ENCODE results near the gene SLC25A26. TPM values are rescaled to one million over a fixed set of nuclear protein-coding genes. Genes with fewer than 3 reads are reported as not detected.
A peak's percentile ranks its signal among the peaks of the same experiment; 100 is the strongest.

The SLC25A26 gene
- total RNA-seq, 2 donors from 2014 or later, result 17.1 to 17.8 TPM

DNA sequence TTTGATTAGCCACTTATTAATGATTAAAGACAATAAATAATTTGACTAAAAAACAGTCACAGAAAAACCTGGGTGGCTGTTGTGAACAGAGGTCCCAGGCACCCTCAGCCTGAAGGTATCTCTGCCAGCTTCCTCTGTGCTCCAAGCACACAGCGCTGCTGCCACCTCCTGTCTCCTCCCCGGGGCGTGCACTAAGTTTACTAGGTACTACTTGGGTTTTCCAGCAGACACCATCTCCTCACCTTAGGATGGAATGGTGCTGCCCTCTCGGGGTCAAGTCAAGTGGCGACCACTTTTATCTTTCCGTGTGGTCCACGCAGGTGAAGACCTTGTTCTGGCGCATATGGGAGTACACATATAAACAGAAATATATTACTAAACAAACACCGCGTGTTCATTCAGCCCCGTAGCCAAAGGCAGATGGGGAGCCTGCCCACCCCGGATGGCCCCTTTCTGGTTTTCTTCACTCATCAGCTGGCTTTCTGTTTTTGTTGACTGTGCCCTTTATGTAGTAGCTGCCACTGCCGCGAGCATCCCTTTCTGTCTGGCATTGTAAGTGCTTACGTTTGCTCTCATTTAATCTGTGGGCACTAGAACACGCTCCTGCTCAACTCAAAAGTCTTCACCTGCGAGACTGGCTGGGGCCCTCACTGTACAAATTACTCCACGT, 152.0 kb downstream of the SLC25A26 start:
- DNase-seq, result peak; percentile 63
- H3K36me3 ChIP-seq, result no peaks in the 10 kb centered on the region
- no peaks in the 10 kb centered on the region for H3K27me3 ChIP-seq
- no peak overlapping the region for H3K27ac ChIP-seq
- no peaks in the 10 kb centered on the region for H3K9me3 ChIP-seq
- H3K9ac ChIP-seq (ENCODE audit: low read depth in 2 of 2, low read length in 2 of 2), result no peak overlapping the region
- H3K4me3 ChIP-seq, result no peak overlapping the region
- intact Hi-C loops (cut with DNase I), result loop anchor here (5.0 kb wide), 1 partner anchor 96 kb away; no protein-coding TSS in a partner anchor
- H3K4me1 ChIP-seq, result peaks cover 2% of the 10 kb centered on the region
- TF ChIP-seq, protein P1, sequence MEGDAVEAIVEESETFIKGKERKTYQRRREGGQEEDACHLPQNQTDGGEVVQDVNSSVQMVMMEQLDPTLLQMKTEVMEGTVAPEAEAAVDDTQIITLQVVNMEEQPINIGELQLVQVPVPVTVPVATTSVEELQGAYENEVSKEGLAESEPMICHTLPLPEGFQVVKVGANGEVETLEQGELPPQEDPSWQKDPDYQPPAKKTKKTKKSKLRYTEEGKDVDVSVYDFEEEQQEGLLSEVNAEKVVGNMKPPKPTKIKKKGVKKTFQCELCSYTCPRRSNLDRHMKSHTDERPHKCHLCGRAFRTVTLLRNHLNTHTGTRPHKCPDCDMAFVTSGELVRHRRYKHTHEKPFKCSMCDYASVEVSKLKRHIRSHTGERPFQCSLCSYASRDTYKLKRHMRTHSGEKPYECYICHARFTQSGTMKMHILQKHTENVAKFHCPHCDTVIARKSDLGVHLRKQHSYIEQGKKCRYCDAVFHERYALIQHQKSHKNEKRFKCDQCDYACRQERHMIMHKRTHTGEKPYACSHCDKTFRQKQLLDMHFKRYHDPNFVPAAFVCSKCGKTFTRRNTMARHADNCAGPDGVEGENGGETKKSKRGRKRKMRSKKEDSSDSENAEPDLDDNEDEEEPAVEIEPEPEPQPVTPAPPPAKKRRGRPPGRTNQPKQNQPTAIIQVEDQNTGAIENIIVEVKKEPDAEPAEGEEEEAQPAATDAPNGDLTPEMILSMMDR (IDR thresholded peaks at IDR 0.05), result peak; percentile 21

DNA sequence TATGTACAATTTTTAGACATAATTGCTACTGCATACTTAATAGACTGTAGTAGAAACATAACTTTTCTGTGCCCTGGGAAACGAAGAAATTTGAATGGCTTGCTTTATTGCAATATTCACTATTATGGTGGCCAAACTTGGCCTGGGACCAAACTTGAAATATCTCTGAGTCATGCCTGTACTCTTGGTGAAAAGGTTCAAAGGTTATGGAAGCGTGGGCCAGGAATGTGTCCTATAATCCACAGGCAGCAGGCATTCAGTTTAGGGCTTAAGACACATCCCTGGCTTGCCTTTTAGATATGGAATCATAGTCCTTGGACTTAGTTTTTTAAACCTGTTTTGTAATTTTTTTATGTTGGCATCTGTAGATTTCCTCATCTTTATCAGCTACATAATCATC, 155.8 kb downstream of the SLC25A26 start:
- peak; percentile 86 for DNase-seq
- no peaks in the 10 kb centered on the region for H3K27me3 ChIP-seq
- H3K9ac ChIP-seq (ENCODE audit: low read depth in 2 of 2, low read length in 2 of 2), result no peak overlapping the region
- H3K36me3 ChIP-seq, result peaks cover 12% of the 10 kb centered on the region
- H3K9me3 ChIP-seq, result no peaks in the 10 kb centered on the region
- TF ChIP-seq, protein P1 (IDR thresholded peaks at IDR 0.05), result no peak
- no peak overlapping the region for H3K27ac ChIP-seq
- H3K4me1 ChIP-seq, result peaks cover 4% of the 10 kb centered on the region
- H3K4me3 ChIP-seq, result no peak overlapping the region
- intact Hi-C loops (cut with DNase I), result no loop called here

DNA sequence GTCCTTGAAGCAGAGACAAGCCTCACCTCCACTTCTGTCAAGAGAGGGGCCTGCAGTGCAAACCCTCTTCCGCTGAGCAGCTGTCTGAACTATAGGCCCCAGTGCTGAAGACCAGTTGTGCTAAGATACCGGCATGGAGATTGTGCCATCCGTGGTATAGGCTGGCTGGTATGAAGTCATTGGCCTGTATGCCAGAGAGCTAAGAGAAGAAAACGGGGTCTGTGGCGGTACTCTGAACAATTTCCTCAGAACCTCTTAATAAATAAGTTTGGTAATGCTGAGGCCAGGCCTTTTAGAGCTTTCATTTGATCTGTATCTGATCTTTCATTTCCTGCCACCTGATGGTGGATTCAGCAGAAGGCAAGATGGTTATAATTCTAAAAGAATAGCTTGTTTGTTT, 157.0 kb downstream of the SLC25A26 start:
- Histone ChIP-seq H3K36me3 (peaks cover 21% of the 10 kb centered on the region), H3K27ac (no peak overlapping the region)

DNA sequence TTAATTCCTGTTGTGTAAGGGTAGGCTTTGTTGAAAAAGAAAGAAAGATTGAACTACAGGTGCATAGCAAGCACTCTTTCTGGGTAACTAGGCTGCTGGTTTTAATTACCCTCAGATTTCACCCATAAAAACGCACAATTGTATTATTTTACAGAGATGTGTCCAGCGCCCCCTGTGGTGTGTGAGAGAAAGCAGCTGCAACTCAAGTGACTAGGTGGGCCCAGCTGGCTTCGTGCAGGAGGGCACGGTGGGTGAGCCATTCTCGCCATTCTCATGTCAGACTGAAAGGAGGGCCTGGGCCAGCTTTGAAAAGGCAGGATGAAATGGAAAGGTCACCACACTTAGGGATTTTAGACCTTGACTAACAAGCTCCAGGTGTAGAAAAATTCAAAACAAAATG, 157.5 kb downstream of the SLC25A26 start:
- Histone ChIP-seq H3K9me3 (no peaks in the 10 kb centered on the region), H3K27me3 (no peaks in the 10 kb centered on the region), H3K27ac (no peak overlapping the region), H3K4me1 (peaks cover 4% of the 10 kb centered on the region), H3K9ac (ENCODE audit: low read depth in 2 of 2, low read length in 2 of 2) (no peak overlapping the region), H3K36me3 (peaks cover 21% of the 10 kb centered on the region), H3K4me3 (no peak overlapping the region)
- TF ChIP-seq, protein P1 (IDR thresholded peaks at IDR 0.05), result peak; percentile 45
- intact Hi-C loops (cut with DNase I), result no loop called here
- no peak for DNase-seq

More for the DNA sequence above, 157.0 kb downstream of the SLC25A26 start:
- H3K9ac ChIP-seq (ENCODE audit: low read depth in 2 of 2, low read length in 2 of 2), result no peak overlapping the region
- H3K4me1 ChIP-seq, result peaks cover 4% of the 10 kb centered on the region
- no peaks in the 10 kb centered on the region for H3K27me3 ChIP-seq
- H3K4me3 ChIP-seq, result no peak overlapping the region
- H3K9me3 ChIP-seq, result no peaks in the 10 kb centered on the region
- intact Hi-C loops (cut with DNase I), result no loop called here
- no peak for DNase-seq
- TF ChIP-seq, protein P1 (IDR thresholded peaks at IDR 0.05), result no peak

DNA sequence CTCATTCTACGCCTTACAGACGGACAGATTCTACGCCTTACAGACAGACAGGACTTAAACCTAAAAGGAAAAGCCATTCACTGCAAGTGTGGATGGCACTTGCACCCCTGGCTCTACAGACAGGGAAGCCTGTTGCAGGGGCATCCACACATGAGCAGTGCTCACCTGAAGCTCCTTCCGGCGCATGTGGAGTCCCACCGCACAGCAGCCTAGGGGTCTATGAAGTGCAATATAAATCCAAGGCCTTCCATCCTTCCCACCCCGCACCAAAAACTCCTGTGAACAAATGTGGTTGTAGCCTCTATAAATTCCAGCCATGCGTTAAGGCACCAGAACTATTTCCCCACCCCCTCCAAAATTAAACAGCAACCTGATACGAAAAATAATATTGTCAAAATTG, 158.8 kb downstream of the SLC25A26 start:
- TF ChIP-seq, protein P1 (IDR thresholded peaks at IDR 0.05), result no peak
- no peak for DNase-seq
- no peak overlapping the region for H3K9ac ChIP-seq (ENCODE audit: low read depth in 2 of 2, low read length in 2 of 2)
- H3K4me3 ChIP-seq, result no peak overlapping the region
- H3K4me1 ChIP-seq, result peaks cover 4% of the 10 kb centered on the region
- H3K27ac ChIP-seq, result no peak overlapping the region
- peaks cover 29% of the 10 kb centered on the region for H3K36me3 ChIP-seq
- no peaks in the 10 kb centered on the region for H3K27me3 ChIP-seq
- H3K9me3 ChIP-seq, result no peaks in the 10 kb centered on the region
- intact Hi-C loops (cut with DNase I), result no loop called here

Measured in colonic mucosa (tissue), 4 donors.